ENCODE measurements around the gene CAMKK2.

CAMKK2 gene

DNA sequence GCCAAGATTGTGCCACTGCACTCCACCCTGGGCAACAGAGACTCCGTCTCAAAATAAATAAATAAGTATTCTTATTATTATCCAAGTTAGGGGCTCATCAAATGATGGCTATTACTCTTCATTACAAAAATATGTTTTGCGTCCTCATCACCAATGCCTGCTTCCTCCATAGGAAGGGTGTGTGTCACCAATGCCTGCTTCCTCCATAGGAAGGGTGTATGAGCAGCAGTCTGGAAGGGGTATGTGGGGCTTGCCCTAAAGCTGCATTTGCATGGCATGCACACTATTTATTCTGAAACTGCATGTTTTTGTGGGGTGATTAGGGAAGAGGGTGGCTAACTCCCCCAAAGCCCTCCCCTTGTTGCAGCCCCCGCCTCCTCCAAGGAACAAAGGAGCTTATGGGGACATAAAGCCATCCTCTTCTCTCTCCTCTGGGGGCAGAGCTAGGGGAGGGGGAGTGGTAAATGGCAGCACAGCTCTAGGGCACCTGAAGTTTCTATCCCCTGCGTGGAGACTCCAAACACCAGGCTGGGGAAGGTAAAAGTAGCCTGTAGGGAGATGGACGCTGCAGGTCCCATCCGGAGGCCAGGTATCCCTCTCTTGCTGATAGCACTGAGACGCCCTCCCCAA, 1.3 kb downstream of the CAMKK2 start:
- Histone ChIP-seq H3K9me3 (ENCODE audit: control insufficient read depth, low read length) (no peaks in the 10 kb centered on the region), H2BK15ac (ENCODE audit: low read depth, poor library complexity, severe bottlenecking) (no peak overlapping the region), H3K4me2 (ENCODE audit: low read length, poor library complexity, severe bottlenecking) (peak overlapping the region; percentile 76), H4K91ac (ENCODE audit: low read length) (no peak overlapping the region), H2BK120ac (ENCODE audit: low read depth, low read length) (no peak overlapping the region), H4K8ac (ENCODE audit: low read length) (no peak overlapping the region), H3K23ac (ENCODE audit: low read length in 2 of 2) (no peak overlapping the region), H3K18ac (ENCODE audit: low read depth in 1 of 2, low read length in 2 of 2) (no peak overlapping the region), H2BK5ac (ENCODE audit: low read depth, low read length, poor library complexity, severe bottlenecking) (no peak overlapping the region), H2AFZ (ENCODE audit: low read depth, low read length) (no peak overlapping the region), H3K9ac (ENCODE audit: low read length) (peak overlapping the region; percentile 90), H3K14ac (ENCODE audit: low read length in 2 of 2) (no peak overlapping the region), H3K27ac (ENCODE audit: low read length, poor library complexity, severe bottlenecking) (no peak overlapping the region), H3K4me3 (ENCODE audit: insufficient read depth in 1 of 2, low read depth in 1 of 2, low read length in 2 of 2) (peak overlapping the region; percentile 74 to 96), H3K4me1 (ENCODE audit: control insufficient read depth, insufficient read depth, low read depth, low read length) (peaks cover 11% of the 10 kb centered on the region), H2BK12ac (ENCODE audit: low read length in 2 of 2) (no peak overlapping the region), H3K79me1 (replicated peaks; ENCODE audit: low read length, poor library complexity, severe bottlenecking) (peaks cover 24% of the 10 kb centered on the region), H3K27me3 (ENCODE audit: control insufficient read depth in 1 of 2, insufficient read depth in 1 of 2, low read length in 2 of 2) (no peaks in the 10 kb centered on the region), H3K36me3 (ENCODE audit: control insufficient read depth in 1 of 2, insufficient read depth in 2 of 2, low read depth in 1 of 2, low read length in 2 of 2) (peaks cover 0 to 10% of the 10 kb centered on the region in 2 experiments), H2AK5ac (ENCODE audit: low read length, severe bottlenecking) (no peak overlapping the region), H3K4ac (ENCODE audit: low read depth in 1 of 2, low read length in 2 of 2) (no peak overlapping the region)
- 3% methylated on average over 4 of the region's 7 CpGs for WGBS
- DNase-seq, result peak; percentile 25

DNA sequence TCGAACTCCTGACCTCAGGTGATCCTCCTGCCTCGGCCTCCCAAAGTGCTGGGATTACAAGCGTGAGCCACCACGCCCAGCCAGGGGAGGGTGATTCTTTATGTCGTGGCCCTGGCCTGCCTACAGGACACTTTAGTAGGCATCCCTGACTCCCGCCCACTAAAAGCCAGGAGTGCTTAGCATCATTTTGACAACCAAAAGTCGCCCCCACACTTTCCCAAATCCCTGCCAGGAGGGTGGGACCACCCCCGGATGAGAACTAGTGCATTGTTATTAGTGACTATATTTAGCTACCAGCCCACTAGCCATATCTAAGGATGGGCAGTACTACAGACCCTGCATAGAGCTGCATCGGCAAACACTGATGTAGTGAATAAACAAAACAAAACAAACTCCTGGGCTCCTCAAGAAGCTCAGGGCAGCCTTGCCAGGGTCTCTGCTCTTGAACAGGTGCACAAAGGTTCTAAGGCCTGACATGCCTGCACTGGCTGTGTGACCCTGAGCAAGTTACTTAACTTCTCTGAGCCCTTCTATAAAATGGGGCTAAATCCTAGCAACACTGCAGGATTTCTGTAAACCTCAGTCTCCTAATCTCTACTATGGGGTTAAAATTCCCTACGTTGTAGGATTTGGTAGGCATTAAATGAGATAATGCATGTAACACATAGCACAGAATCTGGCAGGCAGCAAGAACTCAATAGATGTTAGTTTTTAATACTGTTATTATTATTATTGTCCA, 2.2 kb downstream of the CAMKK2 start:
- no peak overlapping the region for H3K9ac ChIP-seq (ENCODE audit: low read length)
- H2AK5ac ChIP-seq (ENCODE audit: low read length, severe bottlenecking), result no peak overlapping the region
- no peak overlapping the region for H2AFZ ChIP-seq (ENCODE audit: low read depth, low read length)
- H2BK15ac ChIP-seq (ENCODE audit: low read depth, poor library complexity, severe bottlenecking), result no peak overlapping the region
- H3K27me3 ChIP-seq (ENCODE audit: control insufficient read depth in 1 of 2, insufficient read depth in 1 of 2, low read length in 2 of 2), result no peaks in the 10 kb centered on the region
- no peak overlapping the region for H2BK12ac ChIP-seq (ENCODE audit: low read length in 2 of 2)
- DNase-seq, result no peak
- no peak overlapping the region for H3K4ac ChIP-seq (ENCODE audit: low read depth in 1 of 2, low read length in 2 of 2)
- H3K23ac ChIP-seq (ENCODE audit: low read length in 2 of 2), result no peak overlapping the region
- H2BK120ac ChIP-seq (ENCODE audit: low read depth, low read length), result no peak overlapping the region
- peaks cover 11% of the 10 kb centered on the region for H3K4me1 ChIP-seq (ENCODE audit: control insufficient read depth, insufficient read depth, low read depth, low read length)
- no peak overlapping the region for H4K91ac ChIP-seq (ENCODE audit: low read length)
- H3K36me3 ChIP-seq (ENCODE audit: control insufficient read depth in 1 of 2, insufficient read depth in 2 of 2, low read depth in 1 of 2, low read length in 2 of 2), result peaks cover 0 to 13% of the 10 kb centered on the region in 2 experiments
- H3K79me1 ChIP-seq (replicated peaks; ENCODE audit: low read length, poor library complexity, severe bottlenecking), result peaks cover 27% of the 10 kb centered on the region
- H3K4me2 ChIP-seq (ENCODE audit: low read length, poor library complexity, severe bottlenecking), result no peak overlapping the region
- H3K27ac ChIP-seq (ENCODE audit: low read length, poor library complexity, severe bottlenecking), result no peak overlapping the region
- 93% methylated on average over 9 of the region's 10 CpGs for WGBS
- H4K8ac ChIP-seq (ENCODE audit: low read length), result no peak overlapping the region
- H3K9me3 ChIP-seq (ENCODE audit: control insufficient read depth, low read length), result no peaks in the 10 kb centered on the region
- H3K4me3 ChIP-seq (ENCODE audit: insufficient read depth in 1 of 2, low read depth in 1 of 2, low read length in 2 of 2), result no peak overlapping the region
- no peak overlapping the region for H2BK5ac ChIP-seq (ENCODE audit: low read depth, low read length, poor library complexity, severe bottlenecking)
- H3K18ac ChIP-seq (ENCODE audit: low read depth in 1 of 2, low read length in 2 of 2), result no peak overlapping the region
- H3K14ac ChIP-seq (ENCODE audit: low read length in 2 of 2), result no peak overlapping the region

DNA sequence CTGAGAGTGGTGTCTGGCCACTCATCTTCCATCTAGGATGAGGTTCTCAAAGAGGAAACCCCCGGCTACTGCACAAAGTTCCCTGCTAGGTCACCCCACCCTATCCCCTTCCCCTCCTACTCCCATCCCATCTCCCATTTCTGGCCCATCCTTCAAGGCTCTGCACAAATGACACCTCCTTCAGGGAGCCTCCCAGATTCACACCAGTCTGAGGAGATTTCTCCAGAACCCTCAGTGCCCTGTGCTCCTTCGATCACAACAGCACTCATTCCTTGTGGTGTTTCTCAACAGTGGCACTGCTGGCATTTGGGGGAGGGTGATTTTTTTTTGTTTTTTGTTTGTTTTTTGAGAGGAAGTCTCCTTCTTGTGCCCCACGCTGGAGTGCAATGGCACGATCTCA, 2.9 kb downstream of the CAMKK2 start:
- WGBS, result 89% methylated on average over 3 of the region's 4 CpGs
- Histone ChIP-seq H3K36me3 (ENCODE audit: control insufficient read depth in 1 of 2, insufficient read depth in 2 of 2, low read depth in 1 of 2, low read length in 2 of 2) (peaks cover 0 to 13% of the 10 kb centered on the region in 2 experiments), H3K4me3 (ENCODE audit: insufficient read depth in 1 of 2, low read depth in 1 of 2, low read length in 2 of 2) (no peak overlapping the region), H3K27ac (ENCODE audit: low read length, poor library complexity, severe bottlenecking) (no peak overlapping the region), H3K79me1 (replicated peaks; ENCODE audit: low read length, poor library complexity, severe bottlenecking) (peaks cover 27% of the 10 kb centered on the region), H3K14ac (ENCODE audit: low read length in 2 of 2) (no peak overlapping the region), H3K4me1 (ENCODE audit: control insufficient read depth, insufficient read depth, low read depth, low read length) (peaks cover 11% of the 10 kb centered on the region), H4K8ac (ENCODE audit: low read length) (no peak overlapping the region), H2AK5ac (ENCODE audit: low read length, severe bottlenecking) (no peak overlapping the region), H2BK5ac (ENCODE audit: low read depth, low read length, poor library complexity, severe bottlenecking) (no peak overlapping the region), H3K27me3 (ENCODE audit: control insufficient read depth in 1 of 2, insufficient read depth in 1 of 2, low read length in 2 of 2) (no peaks in the 10 kb centered on the region), H3K18ac (ENCODE audit: low read depth in 1 of 2, low read length in 2 of 2) (no peak overlapping the region), H2BK15ac (ENCODE audit: low read depth, poor library complexity, severe bottlenecking) (no peak overlapping the region), H2AFZ (ENCODE audit: low read depth, low read length) (no peak overlapping the region), H4K91ac (ENCODE audit: low read length) (no peak overlapping the region), H3K4me2 (ENCODE audit: low read length, poor library complexity, severe bottlenecking) (no peak overlapping the region), H3K9me3 (ENCODE audit: control insufficient read depth, low read length) (no peaks in the 10 kb centered on the region), H2BK120ac (ENCODE audit: low read depth, low read length) (no peak overlapping the region), H2BK12ac (ENCODE audit: low read length in 2 of 2) (no peak overlapping the region), H3K23ac (ENCODE audit: low read length in 2 of 2) (no peak overlapping the region), H3K9ac (ENCODE audit: low read length) (no peak overlapping the region), H3K4ac (ENCODE audit: low read depth in 1 of 2, low read length in 2 of 2) (no peak overlapping the region)
- no peak for DNase-seq

DNA sequence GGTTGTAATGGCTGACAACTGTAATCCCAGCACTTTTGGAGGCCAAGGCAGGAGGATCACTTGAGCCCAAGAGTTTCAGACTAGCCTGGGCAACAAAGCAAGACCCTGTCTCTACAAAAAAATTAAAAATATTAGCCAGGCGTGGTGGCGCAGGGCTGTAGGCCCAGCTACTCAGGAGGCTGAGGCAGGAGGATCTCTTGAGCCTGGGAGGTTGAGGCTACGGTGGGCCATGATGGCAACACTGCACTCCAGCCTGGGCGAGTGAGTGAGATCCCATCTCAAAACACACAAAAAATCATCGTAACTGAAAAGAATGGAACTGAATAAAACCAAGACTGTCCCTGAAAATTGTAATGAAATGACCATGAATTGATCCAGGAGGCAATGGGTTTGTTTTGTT, 6.1 kb downstream of the CAMKK2 start:
- no peak overlapping the region for H2AFZ ChIP-seq (ENCODE audit: low read depth, low read length)
- no peaks in the 10 kb centered on the region for H3K9me3 ChIP-seq (ENCODE audit: control insufficient read depth, low read length)
- no peak overlapping the region for H3K4ac ChIP-seq (ENCODE audit: low read depth in 1 of 2, low read length in 2 of 2)
- H3K36me3 ChIP-seq (ENCODE audit: control insufficient read depth in 1 of 2, insufficient read depth in 2 of 2, low read depth in 1 of 2, low read length in 2 of 2), result peaks cover 0 to 13% of the 10 kb centered on the region in 2 experiments
- H3K27ac ChIP-seq (ENCODE audit: low read length, poor library complexity, severe bottlenecking), result no peak overlapping the region
- H3K4me2 ChIP-seq (ENCODE audit: low read length, poor library complexity, severe bottlenecking), result no peak overlapping the region
- H2BK5ac ChIP-seq (ENCODE audit: low read depth, low read length, poor library complexity, severe bottlenecking), result no peak overlapping the region
- H2AK5ac ChIP-seq (ENCODE audit: low read length, severe bottlenecking), result no peak overlapping the region
- peaks cover 16% of the 10 kb centered on the region for H3K4me1 ChIP-seq (ENCODE audit: control insufficient read depth, insufficient read depth, low read depth, low read length)
- no peak overlapping the region for H3K23ac ChIP-seq (ENCODE audit: low read length in 2 of 2)
- H3K27me3 ChIP-seq (ENCODE audit: control insufficient read depth in 1 of 2, insufficient read depth in 1 of 2, low read length in 2 of 2), result no peaks in the 10 kb centered on the region
- peaks cover 25% of the 10 kb centered on the region for H3K79me1 ChIP-seq (replicated peaks; ENCODE audit: low read length, poor library complexity, severe bottlenecking)
- H3K14ac ChIP-seq (ENCODE audit: low read length in 2 of 2), result no peak overlapping the region
- H2BK120ac ChIP-seq (ENCODE audit: low read depth, low read length), result no peak overlapping the region
- no peak overlapping the region for H3K9ac ChIP-seq (ENCODE audit: low read length)
- H2BK12ac ChIP-seq (ENCODE audit: low read length in 2 of 2), result no peak overlapping the region
- H3K4me3 ChIP-seq (ENCODE audit: insufficient read depth in 1 of 2, low read depth in 1 of 2, low read length in 2 of 2), result no peak overlapping the region
- no peak overlapping the region for H4K91ac ChIP-seq (ENCODE audit: low read length)
- WGBS, result 97% methylated on average over 4 of the region's 5 CpGs
- no peak overlapping the region for H4K8ac ChIP-seq (ENCODE audit: low read length)
- H3K18ac ChIP-seq (ENCODE audit: low read depth in 1 of 2, low read length in 2 of 2), result no peak overlapping the region
- no peak overlapping the region for H2BK15ac ChIP-seq (ENCODE audit: low read depth, poor library complexity, severe bottlenecking)
- no peak for DNase-seq

All from mesenchymal stem cell (in vitro differentiated cells and primary cell).